ENCODE measurements around the gene DHODH. TPM values are rescaled to one million over a fixed set of nuclear protein-coding genes. Genes with fewer than 3 reads are reported as not detected.

The DHODH gene
- total and polyA plus RNA-seq, 10 of the 15 experiments (the other 5 are each of a cell fraction or from before 2014, with no cell fraction given), result 3.4 to 23.3 (median 13.2) TPM

DNA sequence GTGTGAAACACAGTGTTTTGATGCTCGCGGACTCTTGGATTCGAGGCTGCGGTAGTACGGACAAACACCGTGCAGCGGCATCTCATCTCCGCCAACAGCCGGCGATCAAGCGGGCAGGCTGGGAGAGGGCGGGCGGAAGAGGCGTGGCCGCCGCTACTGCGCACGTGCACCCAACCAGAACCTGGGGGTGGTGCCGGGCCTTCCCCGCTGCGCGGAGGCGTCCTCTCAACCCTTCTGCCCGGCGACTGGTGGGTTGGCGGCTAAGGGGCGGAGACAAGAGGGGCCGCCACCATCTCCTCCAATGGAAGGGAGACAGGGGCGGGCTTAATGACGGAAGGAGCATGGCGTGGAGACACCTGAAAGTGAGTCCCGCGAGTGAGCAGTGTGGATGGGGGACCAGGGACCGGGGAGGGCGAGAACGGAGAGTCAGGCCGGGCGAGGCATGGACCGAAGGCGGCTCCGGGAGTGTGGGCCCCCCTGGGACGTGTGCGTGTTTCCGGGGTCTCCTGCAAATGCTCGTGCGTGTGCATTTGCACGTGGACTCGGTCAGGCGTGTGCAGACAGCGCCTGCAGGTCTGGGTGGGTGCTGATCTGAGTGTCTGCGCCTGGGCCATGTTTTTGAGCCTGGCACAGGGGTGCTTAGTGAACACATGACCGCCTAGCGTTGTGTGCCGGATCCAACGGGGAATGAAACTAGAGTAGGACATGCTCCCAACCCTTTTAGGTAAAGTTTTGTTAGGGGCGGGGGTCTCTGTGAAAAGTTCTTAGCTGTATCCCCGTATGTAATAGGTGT, at the start of gene DHODH (continued):
- no peak for TF ChIP-seq BMI1 (IDR thresholded peaks at IDR 0.05; ENCODE audit: borderline replicate concordance)
- TF ChIP-seq SREBF2 (IDR thresholded peaks at IDR 0.05; ENCODE audit: low read length), result no peak
- no peak for TF ChIP-seq HDAC6 (IDR thresholded peaks at IDR 0.05; ENCODE audit: unreplicated experiment)
- no peak for TF ChIP-seq MEF2A (IDR thresholded peaks at IDR 0.05; ENCODE audit: insufficient read depth, low read depth, low read length)
- TF ChIP-seq FOXM1 (IDR thresholded peaks at IDR 0.05; ENCODE audit: low read depth, low read length), result no peak
- TF ChIP-seq, protein P1, sequence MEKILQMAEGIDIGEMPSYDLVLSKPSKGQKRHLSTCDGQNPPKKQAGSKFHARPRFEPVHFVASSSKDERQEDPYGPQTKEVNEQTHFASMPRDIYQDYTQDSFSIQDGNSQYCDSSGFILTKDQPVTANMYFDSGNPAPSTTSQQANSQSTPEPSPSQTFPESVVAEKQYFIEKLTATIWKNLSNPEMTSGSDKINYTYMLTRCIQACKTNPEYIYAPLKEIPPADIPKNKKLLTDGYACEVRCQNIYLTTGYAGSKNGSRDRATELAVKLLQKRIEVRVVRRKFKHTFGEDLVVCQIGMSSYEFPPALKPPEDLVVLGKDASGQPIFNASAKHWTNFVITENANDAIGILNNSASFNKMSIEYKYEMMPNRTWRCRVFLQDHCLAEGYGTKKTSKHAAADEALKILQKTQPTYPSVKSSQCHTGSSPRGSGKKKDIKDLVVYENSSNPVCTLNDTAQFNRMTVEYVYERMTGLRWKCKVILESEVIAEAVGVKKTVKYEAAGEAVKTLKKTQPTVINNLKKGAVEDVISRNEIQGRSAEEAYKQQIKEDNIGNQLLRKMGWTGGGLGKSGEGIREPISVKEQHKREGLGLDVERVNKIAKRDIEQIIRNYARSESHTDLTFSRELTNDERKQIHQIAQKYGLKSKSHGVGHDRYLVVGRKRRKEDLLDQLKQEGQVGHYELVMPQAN (conservative IDR thresholded peaks at IDR 0.05), result peak; percentile 96
- TF ChIP-seq, protein P2, sequence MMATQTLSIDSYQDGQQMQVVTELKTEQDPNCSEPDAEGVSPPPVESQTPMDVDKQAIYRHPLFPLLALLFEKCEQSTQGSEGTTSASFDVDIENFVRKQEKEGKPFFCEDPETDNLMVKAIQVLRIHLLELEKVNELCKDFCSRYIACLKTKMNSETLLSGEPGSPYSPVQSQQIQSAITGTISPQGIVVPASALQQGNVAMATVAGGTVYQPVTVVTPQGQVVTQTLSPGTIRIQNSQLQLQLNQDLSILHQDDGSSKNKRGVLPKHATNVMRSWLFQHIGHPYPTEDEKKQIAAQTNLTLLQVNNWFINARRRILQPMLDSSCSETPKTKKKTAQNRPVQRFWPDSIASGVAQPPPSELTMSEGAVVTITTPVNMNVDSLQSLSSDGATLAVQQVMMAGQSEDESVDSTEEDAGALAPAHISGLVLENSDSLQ (IDR thresholded peaks at IDR 0.05), result peak; percentile 78
- TF ChIP-seq, protein P3, sequence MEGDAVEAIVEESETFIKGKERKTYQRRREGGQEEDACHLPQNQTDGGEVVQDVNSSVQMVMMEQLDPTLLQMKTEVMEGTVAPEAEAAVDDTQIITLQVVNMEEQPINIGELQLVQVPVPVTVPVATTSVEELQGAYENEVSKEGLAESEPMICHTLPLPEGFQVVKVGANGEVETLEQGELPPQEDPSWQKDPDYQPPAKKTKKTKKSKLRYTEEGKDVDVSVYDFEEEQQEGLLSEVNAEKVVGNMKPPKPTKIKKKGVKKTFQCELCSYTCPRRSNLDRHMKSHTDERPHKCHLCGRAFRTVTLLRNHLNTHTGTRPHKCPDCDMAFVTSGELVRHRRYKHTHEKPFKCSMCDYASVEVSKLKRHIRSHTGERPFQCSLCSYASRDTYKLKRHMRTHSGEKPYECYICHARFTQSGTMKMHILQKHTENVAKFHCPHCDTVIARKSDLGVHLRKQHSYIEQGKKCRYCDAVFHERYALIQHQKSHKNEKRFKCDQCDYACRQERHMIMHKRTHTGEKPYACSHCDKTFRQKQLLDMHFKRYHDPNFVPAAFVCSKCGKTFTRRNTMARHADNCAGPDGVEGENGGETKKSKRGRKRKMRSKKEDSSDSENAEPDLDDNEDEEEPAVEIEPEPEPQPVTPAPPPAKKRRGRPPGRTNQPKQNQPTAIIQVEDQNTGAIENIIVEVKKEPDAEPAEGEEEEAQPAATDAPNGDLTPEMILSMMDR (IDR thresholded peaks at IDR 0.05 in 2 of 3, conservative IDR thresholded peaks at IDR 0.05 in 1 of 3; ENCODE audit: control insufficient read depth in 2 of 3, extremely low read depth in 1 of 3, insufficient read depth in 1 of 3, low read depth in 3 of 3, low read length in 3 of 3), result peak in 2 of 3 experiments; percentile 19 to 20; a peak in 1 of 6 replicates
- no peak for TF ChIP-seq ETV6 (conservative IDR thresholded peaks at IDR 0.05 in 1 of 2, IDR thresholded peaks at IDR 0.05 in 1 of 2; ENCODE audit: borderline replicate concordance in 1 of 2, low read depth in 1 of 2)
- no peak for TF ChIP-seq RBBP5 (conservative IDR thresholded peaks at IDR 0.05)
- TF ChIP-seq NFXL1 (IDR thresholded peaks at IDR 0.05; ENCODE audit: borderline replicate concordance), result no peak
- no peak for TF ChIP-seq NFIC (IDR thresholded peaks at IDR 0.05; ENCODE audit: low read depth, low read length)
- TF ChIP-seq EED (IDR thresholded peaks at IDR 0.05; ENCODE audit: low read depth), result no peak
- TF ChIP-seq ZNF24 (IDR thresholded peaks at IDR 0.05), result no peak
- TF ChIP-seq, protein P4, sequence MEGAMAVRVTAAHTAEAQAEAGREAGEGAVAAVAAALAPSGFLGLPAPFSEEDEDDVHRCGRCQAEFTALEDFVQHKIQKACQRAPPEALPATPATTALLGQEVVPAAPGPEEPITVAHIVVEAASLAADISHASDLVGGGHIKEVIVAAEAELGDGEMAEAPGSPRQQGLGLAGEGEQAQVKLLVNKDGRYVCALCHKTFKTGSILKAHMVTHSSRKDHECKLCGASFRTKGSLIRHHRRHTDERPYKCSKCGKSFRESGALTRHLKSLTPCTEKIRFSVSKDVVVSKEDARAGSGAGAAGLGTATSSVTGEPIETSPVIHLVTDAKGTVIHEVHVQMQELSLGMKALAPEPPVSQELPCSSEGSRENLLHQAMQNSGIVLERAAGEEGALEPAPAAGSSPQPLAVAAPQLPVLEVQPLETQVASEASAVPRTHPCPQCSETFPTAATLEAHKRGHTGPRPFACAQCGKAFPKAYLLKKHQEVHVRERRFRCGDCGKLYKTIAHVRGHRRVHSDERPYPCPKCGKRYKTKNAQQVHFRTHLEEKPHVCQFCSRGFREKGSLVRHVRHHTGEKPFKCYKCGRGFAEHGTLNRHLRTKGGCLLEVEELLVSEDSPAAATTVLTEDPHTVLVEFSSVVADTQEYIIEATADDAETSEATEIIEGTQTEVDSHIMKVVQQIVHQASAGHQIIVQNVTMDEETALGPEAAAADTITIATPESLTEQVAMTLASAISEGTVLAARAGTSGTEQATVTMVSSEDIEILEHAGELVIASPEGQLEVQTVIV (IDR thresholded peaks at IDR 0.05; ENCODE audit: borderline replicate concordance, partially characterized antibody), result peak; percentile 48
- no peak for TF ChIP-seq TCF7 (IDR thresholded peaks at IDR 0.05; ENCODE audit: borderline replicate concordance)
- no peak for TF ChIP-seq JUNB (IDR thresholded peaks at IDR 0.05)
- TF ChIP-seq HDAC2 (IDR thresholded peaks at IDR 0.05), result no peak
- no peak for TF ChIP-seq NR2C1 (IDR thresholded peaks at IDR 0.05)
- no peak for TF ChIP-seq ZNF217 (IDR thresholded peaks at IDR 0.05)

Measured in GM12878 (cell line).